GM21528 (cell line): Measurements from ENCODE around the gene THSD7B.
"Not testable (repeated sequence)": the region's sequence is repeated elsewhere in the genome, so short reads cannot be mapped to it uniquely, and the experiment has no call there.

Experiments
- ATAC-seq: cut with Tn5 transposase; IDR thresholded peaks from one replicate; pipeline ENCODE4 v1.9.1; 2021; ENCODE audit warnings: mild to moderate bottlenecking, moderate library complexity; ENCODE audit not compliant: unreplicated experiment, low FRiP score

The THSD7B gene

DNA sequence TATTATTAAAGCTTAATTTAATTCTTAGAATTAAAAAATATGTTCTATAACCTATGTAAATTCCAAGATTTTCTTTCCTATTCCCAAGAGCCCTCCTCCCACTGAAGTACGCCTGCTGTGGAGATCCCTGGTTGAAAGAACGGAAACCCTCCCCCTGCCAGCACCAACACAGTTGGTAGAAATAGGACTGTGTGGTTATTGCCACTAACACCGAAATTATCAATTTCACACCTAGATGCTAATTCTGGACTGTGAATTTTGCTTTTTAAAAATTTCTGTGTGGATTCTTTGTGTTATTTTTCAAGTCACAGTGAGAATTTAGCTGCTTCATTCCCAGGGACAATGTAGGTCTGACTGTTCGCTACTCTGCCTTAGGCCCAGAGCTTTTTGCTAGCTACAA is 893.1 kb downstream of the THSD7B start:
- no peak for ATAC-seq

DNA sequence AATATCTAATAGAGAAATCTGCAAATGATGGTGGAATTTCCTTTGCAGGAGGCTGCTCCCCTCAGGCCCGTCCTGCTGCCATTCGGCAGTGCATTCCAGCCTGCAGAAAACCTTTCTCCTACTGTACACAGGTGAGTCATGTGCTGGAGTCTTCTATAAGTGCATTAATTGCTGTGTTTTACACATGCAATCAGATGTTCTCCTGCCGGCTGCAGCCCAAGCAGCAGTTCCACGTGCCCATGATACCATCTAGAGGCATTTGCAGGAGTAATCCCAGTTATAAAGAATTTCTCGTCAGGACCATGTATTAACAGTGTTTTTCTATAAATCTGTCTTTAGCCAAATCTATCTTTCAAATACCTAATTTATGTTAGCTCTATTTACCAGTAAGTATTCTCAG is 894.3 kb downstream of the THSD7B start:
- ATAC-seq: no peak

DNA sequence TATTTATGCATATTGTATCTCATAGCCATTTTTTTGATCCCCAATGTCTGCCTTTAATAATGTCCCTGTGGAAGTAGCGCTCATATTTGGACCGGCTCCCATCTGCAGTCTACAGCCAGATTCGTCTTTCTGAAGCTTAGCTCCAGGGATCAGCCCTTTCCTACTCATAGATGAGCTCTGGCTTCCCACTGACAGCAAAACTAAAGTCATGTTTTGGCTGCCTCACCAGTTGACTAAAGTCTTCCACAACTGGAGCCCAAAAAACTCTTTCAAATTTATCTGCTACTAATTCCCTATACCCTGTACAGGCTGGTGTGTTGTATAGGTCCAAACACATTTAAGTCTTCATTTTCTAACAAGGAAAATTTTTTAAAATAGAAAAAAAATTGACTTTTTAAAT is 904.8 kb downstream of the THSD7B start:
- ATAC-seq: no peak

DNA sequence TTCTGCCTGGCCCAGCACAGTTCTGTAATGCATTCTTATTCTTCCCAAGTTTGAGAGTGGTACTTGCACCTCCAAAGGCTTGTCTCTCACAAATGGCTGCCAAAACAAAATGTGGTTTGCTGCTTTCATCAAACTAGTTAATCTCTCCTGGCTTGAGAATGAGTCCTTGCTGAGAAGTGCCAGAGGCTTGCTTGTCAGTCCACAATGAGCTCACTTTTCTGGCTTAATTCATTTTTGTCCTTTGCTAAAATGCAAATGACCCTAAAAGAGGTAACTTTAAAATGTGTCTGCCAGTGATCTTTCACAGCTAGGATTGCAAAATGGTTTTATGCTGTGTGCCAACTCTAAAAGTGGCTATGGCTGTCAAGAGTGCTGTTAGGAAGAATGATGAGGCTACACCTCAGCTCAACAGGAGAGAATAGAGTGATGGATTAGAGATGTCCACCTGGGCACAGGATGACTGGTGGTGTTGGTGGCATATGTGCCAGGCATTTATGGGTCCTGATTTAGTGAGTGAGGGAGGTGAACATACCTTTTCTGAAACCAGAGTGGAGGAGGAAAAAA is 907.7 kb downstream of the THSD7B start:
- no peak for ATAC-seq

DNA sequence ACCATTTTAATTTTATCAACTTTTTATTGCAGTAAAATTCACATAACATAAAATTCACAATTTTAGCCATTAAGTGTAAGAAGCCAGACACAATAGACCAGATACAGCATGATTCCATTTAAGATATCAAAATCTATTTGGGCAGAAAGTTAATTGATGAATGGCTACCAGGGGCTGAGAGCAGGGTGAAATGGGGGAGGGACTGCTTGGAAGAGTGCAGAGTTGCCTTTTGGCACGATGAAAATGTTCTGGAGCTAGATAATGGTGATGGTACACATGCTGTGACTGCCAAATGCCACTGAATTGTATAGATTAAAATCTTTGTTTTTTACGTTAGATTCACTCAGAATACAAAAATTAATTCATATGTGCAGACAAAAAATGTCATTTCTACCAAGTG is 909.6 kb downstream of the THSD7B start:
- no peak for ATAC-seq

DNA sequence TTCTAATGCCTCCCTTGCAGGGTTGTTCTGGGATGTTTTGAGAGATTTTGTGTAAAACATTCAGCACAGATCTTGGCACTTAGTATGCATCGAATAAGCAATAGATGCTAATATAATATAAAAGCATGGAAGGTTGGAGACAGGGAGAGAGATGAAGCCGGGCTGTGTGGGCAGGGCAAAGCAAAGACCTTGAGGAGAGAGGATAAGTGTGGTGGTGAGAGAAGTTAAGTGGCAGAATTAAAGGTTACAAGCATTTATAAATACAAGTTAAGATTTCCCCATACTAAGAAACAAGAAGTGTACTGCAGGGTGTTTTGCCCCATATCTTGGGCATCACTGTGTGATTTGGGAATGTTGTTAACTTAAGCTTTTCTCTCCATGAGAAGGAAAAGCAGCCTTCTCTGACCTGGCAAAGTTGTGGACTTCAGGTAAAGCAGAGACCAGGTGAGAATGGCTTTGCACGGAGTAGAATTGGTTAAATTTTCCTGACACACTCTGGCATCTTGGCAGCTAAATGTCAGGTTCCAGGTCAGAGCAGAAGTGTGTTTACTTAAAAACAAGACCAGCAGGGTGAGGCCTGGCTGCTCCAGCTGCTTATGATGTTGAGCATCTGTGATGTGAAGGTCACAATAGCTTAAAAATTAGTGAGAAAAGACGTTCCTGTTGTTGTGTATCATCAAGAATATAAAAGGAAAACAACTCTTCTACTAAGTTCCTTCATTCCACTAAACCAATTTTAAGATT is 910.4 kb downstream of the THSD7B start:
- ATAC-seq: no peak

DNA sequence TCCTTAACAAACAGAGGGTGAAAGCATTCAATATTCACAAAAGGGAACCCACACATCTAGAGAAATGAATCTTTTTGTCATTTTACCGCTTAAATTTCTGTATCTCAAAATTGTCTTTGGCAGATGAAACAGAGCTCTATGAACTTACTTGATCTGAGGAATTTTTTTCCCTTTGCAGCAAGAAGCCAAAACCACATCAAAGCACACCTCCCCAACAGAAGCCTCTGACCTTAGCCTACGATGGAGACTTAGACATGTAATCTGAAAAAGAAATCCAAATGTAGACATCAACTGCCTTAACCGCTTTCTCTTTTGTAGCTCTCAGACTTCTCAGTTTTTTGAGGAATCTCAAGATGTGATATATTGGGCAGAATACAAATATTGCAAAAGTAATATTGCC is 911.0 kb downstream of the THSD7B start:
- ATAC-seq: no peak

DNA sequence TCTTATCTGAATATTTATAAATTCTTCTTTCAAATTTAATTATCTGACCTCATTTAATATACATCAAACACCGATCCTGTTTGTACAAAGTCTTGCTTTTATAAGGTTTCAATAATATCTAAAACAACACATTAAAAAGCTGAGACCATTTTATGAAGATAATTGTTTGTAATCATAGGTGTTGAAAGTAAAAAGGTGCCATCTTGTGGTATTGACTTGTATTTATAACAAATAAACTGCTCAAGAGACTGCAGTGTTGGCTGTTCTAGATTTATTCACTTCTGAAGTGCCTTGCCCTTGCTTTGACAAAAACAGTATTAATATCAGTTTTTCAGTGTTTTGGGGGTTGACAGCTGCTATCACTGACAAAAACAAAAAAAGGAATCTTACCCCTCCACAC is 912.1 kb downstream of the THSD7B start:
- no peak for ATAC-seq

DNA sequence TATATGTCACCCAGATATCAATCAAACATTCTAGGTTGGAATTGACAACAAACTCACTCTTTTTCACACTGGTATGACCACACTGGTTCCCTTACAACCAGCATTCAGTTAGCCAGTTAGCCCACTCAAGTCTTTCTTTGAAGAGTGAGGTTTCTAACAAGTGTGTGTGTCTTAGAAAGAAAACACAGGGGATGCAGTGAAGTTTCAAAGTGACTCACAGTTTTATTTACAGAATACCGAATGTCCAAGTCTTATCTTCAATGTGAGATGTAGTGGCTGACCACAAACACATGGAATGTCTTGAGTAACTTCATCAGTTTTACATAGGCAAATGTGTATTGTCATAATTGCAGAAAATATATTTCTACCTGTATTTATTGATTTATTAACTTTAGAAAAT is 924.2 kb downstream of the THSD7B start:
- no peak for ATAC-seq

DNA sequence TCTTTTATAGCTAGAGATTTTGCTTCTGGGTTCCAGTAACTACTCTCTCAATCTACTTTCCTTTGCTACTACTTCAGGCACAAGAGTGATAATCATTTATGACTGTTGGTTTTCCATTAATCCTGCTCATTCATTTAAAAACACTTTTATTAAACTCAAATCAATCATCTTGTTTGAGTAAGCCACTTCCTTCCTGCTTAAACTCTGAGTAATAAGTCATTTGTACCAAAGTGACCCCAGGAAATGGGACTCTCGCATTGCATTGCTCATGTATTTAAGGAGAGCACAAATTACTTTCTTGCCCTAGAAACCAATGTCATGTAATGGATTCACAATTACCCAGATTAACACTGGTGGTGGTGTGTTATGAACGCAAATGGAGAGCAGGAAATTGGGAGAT is 928.2 kb downstream of the THSD7B start:
- no peak for ATAC-seq

DNA sequence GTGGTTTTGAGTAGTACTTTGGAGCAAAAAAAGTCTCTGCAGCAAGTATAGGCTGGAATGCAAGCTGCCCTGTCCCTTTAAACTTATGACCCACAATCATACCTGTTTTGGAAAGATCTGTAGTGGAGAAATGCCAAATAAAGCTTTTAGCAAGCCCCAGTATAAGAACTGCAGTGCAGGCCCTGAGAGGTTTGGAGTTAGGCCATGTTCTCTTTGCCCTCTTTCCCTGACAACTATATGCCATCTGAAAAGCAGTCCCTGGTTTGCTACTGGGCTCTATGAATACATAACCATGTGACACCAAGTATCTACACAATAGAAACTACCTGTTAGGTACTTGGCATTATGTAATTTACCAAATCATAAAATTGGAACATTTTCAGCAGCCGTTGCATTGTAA is 931.6 kb downstream of the THSD7B start:
- ATAC-seq: no peak

DNA sequence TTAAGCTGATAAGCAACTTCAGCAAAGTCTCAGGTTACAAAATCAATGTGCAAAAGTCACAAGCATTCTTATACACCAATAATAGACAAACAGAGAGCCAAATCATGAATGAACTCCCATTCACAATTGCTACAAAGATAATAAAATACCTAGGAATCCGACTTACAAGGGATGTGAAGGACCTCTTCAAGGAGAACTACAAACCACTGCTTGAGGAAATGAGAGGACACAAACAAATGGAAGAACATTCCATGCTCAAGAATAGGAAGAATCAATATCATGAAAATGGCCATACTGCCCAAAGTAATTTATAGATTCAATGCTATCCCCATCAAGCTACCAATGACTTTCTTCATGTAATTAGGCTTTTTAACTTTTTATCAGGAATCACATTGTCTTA is 934.9 kb downstream of the THSD7B start:
- ATAC-seq: not testable (repeated sequence)

DNA sequence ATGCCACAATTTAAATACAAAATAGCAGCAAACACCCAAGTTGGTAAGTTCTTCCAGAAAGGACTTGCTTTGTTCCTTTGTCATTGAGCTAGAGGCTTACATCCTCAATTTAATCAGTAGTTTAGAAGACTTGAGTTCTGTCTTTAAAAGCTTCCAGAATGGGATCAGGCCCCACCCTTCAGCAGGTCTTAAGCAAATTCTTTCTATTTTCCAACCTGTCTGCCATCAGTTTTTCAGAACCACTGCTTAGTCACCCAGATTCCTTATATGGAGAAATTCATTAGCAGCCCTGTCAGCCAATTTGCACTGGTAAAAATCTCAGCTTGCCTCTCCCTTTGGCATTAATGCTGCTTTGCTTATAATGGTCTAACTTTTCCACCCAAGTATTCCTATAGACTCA is 935.3 kb downstream of the THSD7B start:
- ATAC-seq: no peak

DNA sequence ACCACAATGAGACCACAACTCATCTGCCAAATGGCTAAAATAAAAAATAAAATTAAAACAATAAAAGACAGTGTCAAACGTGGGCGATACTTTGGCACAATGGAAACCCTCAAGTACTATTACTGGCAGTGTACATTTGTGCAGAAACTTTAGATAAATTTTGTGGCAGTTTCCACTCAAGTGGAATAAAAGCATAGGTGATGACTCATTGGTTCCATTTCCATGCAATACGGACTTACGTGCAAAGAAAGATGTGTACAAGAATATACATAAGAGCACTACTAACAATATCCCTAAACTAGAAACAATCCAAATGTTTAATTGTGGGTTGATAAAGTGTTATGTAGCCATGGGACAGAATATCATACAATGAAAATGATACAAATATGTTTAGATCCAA is 940.0 kb downstream of the THSD7B start:
- no peak for ATAC-seq

DNA sequence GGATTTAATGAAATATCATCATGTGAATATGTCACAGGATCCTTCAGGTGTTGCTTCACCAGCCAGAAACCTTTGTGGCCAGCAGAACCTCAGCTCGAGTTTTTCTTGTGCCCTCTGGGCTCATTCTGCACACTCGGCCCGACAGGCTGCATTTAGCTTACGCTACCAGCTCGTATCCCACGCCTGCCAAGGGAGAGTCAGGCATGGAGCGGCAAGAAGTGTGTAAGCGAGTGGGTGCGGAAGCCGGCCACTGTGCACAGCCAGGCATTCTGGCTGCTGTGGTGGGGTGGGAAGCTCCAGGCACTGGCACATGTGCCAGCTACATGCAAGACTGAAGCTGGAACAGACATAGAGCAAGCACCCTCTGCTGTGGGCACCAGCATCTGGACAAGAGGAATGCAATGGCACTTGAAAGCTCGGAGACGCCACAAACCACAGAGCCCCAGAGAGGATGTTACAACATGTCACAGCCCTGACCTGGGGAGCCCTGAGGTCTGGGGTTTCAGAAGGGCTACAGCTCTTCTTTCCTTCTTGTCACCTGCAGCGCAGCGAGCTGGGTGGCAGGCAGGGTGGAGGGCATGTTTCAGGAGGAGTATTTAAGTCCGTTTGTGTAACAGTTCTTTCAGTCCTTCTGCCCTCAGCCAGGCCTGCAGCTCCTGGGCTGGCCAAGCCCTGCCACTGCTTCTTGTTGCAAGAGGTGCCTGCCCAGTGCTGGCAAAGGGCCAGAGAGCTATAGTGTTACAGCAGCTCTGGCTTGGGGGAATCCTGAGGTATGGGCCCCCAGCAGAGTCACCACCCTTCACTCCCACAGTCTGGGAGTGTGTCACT is 941.7 kb downstream of the THSD7B start:
- ATAC-seq: no peak

DNA sequence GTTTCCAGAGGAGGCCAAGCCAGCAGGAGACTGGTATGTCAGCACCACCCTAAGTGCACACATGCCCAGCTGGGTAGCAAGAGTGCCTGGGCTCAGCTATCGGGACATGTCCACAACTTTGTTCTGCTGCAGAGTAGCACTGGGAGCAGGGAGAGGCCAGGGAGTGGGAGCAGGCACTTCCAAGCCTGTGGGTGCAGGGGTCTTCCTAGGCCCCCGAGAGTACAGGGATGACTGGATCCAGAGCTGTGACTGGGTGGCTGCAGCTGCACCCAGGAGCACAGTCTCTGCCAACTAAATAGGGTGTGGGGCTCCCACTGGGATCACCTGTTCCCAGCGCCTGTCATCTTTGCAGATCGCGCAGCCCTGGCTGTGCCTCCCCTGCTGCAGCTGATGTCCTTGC is 943.0 kb downstream of the THSD7B start:
- ATAC-seq: no peak

DNA sequence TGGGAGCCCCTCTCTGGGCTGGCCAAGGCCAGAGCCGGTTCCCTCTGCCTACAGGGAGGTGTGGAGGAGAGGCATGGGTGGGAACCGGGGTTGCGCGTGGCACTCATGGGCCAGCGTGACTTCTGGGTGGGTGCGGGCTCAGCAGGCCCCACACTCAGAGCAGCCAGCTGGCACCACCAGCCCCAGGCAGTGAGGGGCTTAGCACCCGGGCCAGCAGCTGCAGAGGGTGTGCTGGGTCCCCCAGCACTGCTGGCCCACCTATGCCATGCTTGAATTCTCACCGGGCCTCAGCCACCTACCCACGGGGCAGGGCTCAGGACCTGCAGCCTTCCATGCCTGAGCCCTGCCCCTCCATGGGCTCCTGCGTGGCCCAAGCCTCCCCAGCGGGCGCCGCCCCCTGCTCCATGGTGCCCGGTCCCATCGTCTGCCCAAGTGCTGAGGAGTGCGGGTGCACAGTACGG is 950.4 kb downstream of the THSD7B start:
- ATAC-seq: no peak

DNA sequence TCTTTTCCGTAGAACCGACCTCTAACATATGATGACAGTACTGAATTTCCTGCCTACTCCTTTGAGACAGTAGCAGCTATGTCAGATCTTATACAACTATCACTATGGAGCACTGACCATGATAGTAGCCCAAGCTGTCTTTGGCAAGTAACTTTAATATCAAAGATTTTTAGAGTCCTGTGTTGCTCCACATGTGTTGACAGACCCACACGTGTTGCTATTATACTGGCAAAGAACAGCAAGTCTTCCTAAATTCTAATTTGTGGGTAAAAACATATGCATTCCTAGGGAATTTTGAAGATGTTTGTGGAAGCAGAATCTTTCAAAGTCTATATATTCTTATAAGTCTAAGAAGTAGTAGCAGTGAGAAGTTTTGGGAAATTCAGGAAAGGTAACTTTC is 953.4 kb downstream of the THSD7B start:
- ATAC-seq: no peak

DNA sequence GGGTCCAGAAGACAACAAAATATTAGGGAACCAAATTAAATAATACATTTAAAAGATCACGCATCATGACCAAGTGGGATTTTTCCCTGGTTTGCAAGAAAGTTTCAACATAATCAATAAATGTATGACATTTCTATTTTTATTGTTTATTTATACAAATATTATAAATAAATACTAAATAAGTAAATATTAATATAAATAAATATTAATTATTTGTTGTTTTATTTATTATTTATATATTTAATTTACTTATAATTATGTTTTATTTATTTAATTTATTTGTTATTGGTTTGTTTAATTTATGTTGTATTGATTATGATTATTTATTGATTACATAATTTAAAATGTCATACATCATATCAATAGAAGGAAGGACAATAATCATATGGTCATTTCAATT is 956.4 kb downstream of the THSD7B start:
- ATAC-seq: no peak

DNA sequence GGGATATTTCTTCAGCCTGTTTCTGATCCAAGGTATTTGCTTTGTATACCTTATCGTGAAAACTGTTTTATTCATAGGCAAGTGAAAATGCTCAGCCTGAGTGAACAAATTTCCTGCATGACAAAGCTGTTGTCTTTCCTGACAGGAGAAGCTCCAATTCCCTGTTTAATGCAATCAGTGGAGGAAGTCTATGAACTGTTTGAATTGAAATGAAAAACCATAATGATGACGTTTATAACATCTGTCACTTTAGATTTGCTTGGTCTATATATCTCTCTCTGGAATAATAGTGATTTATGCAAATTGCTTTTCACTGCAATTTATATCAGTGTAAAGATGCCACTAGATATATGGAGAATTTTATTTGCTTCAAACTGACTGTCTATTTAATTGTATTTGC is 959.6 kb downstream of the THSD7B start:
- ATAC-seq: no peak
